Panc1 (cell line): ENCODE data around the gene ASCC2.

Source experiments
- CTCF ChIP-seq: fragments of 450-650 bp; IDR thresholded peaks from 2 replicates; pipeline ENCODE4 v1.5.1; 2017; ENCODE audit warnings: mild to moderate bottlenecking
- POLR2AphosphoS5 ChIP-seq: IDR thresholded peaks from 2 replicates; pipeline ENCODE4 v1.6.1; 2012; ENCODE audit warnings: mild to moderate bottlenecking, low read depth, low read length, moderate library complexity
- SIN3A ChIP-seq: IDR thresholded peaks from 2 replicates; pipeline ENCODE4 v1.6.1; 2012; ENCODE audit warnings: low read depth, mild to moderate bottlenecking, low read length, moderate library complexity, borderline replicate concordance; ENCODE audit not compliant: insufficient read depth
- TCF7L2 ChIP-seq: IDR thresholded peaks from 2 replicates; pipeline ENCODE4 v1.6.1; 2011; ENCODE audit warnings: mild to moderate bottlenecking, low read depth, low read length, inconsistent platforms
- TF ChIP-seq, protein P1 (sequence below), 2 experiments: IDR thresholded peaks; 2 replicates each; pipeline ENCODE4 v1.6.1; 2011 to 2012; ENCODE audit warnings: low read depth in 2 of 2, control low read depth in 1 of 2, low read length in 1 of 2, mild to moderate bottlenecking in 1 of 2, moderate library complexity in 1 of 2; ENCODE audit not compliant: insufficient read depth in 1 of 2

GRCh38 chr22:29885610-29886009 lies 47.5 kb upstream of the ASCC2 start:
- TF ChIP-seq CTCF (no peak), POLR2AphosphoS5 (no peak), TCF7L2 (no peak), SIN3A (no peak)
- TF ChIP-seq, protein P1, sequence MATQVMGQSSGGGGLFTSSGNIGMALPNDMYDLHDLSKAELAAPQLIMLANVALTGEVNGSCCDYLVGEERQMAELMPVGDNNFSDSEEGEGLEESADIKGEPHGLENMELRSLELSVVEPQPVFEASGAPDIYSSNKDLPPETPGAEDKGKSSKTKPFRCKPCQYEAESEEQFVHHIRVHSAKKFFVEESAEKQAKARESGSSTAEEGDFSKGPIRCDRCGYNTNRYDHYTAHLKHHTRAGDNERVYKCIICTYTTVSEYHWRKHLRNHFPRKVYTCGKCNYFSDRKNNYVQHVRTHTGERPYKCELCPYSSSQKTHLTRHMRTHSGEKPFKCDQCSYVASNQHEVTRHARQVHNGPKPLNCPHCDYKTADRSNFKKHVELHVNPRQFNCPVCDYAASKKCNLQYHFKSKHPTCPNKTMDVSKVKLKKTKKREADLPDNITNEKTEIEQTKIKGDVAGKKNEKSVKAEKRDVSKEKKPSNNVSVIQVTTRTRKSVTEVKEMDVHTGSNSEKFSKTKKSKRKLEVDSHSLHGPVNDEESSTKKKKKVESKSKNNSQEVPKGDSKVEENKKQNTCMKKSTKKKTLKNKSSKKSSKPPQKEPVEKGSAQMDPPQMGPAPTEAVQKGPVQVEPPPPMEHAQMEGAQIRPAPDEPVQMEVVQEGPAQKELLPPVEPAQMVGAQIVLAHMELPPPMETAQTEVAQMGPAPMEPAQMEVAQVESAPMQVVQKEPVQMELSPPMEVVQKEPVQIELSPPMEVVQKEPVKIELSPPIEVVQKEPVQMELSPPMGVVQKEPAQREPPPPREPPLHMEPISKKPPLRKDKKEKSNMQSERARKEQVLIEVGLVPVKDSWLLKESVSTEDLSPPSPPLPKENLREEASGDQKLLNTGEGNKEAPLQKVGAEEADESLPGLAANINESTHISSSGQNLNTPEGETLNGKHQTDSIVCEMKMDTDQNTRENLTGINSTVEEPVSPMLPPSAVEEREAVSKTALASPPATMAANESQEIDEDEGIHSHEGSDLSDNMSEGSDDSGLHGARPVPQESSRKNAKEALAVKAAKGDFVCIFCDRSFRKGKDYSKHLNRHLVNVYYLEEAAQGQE (IDR thresholded peaks at IDR 0.05; ENCODE audit: insufficient read depth in 1 of 2, low read depth in 2 of 2, low read length in 1 of 2) = no peak
